GM21825 (cell line): ENCODE measurements around the gene SKIDA1.

ENCODE experiments used
- ATAC-seq: cut with Tn5 transposase; IDR thresholded peaks from one replicate; pipeline ENCODE4 v1.9.1; 2021; ENCODE audit warnings: mild to moderate bottlenecking, moderate library complexity; ENCODE audit not compliant: unreplicated experiment

SKIDA1 gene

DNA sequence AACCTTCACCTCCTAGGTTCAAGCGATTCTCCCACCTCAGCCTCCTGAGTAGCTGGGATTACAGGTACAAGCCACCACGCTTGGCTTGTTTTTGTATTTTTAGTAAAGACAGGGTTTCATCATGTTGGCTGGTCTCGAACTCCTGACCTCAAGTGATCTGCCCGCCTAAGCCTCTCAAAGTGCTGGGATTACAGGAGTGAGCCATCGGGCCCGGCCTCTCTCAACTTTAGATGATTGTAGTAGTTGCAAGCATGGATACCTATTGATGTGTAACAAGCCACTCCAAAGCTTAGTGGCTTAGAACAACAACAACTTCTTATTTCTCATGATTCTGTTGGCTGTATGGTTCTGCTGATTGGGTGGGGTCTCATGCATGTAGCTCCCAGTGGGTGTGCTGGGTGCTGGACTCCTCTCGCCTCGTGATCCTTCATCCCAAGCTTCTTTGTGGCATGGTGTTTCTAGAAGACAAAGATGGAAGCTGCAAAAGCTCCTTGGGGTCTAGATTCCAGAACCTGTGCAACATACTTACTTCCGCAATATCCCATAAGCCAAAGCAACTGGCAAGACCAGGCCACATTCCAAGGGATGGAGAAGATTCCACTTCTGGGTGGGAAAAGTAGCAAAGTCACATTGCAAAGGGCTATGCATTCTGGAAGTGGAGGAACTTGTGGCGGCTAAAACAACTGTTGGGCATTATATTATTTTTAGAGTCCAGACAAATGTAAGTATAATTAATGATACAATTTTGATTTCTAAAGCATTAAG lies 37.9 kb downstream of the SKIDA1 start:
- ATAC-seq: no peak

GRCh38 chr10:21482821-21483220 lies 42.7 kb downstream of the SKIDA1 start:
- ATAC-seq: no peak

- no peak for ATAC-seq
Observed at GRCh38 chr10:21481407-21481806, 44.1 kb downstream of the SKIDA1 start.

DNA sequence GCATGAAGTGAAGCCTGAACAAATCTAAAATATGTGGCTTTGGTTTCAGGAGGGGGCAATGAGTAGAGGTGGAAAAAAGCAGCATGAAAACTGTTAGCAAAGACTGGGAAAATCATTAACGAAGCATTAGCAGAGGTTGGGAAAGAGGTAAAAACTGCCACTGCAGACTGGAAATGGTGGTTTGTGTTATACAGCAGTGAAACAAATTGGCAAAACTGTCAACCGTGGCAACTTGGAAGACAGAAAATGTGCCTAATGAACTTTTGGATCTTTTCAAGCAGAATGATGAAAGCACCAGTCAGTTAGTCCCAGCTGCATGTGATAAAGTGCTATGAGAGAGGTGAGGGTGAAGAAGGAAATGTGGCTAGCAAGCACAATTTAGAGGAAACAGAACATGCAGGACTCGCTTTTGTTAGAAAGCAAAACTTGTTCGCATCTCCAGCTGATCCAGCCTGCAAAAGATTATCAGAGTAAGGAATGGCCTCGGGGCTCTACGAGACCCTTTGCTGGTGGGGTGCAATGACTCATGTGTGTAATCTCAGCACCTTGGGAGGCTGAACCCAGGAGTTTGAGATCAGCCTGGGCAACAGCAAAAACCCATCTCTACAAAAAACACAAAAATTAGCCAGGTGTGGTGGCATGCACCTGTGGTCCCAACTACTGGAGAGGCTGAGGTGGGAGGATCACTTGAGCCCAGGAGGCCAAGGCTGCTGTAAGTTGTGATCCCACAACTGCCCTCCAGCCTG lies 45.7 kb downstream of the SKIDA1 start:
- ATAC-seq: no peak

- ATAC-seq: no peak
Observed at GRCh38 chr10:21475393-21475792, 50.1 kb downstream of the SKIDA1 start.

DNA sequence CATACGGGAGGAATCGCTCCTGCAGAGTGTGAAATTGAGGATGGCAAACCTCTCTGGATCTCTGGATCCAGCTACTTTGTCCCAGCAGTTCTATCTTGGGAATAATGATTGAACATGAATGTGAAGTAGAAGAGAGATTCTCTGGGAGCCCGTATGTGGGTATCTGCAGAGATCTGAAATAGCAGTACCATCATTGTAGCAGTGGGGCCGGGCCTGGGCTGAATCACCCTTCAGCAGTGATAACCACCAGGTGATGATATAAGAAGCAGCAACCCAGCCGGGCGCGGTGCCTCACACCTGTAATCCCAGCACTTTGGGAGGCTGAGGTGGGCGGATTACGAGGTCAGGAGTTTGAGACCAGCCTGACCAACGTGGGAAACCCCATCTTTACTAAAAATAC lies 51.9 kb downstream of the SKIDA1 start:
- ATAC-seq: no peak

- no peak for ATAC-seq
Observed at GRCh38 chr10:21473135-21473534, 52.3 kb downstream of the SKIDA1 start.

DNA sequence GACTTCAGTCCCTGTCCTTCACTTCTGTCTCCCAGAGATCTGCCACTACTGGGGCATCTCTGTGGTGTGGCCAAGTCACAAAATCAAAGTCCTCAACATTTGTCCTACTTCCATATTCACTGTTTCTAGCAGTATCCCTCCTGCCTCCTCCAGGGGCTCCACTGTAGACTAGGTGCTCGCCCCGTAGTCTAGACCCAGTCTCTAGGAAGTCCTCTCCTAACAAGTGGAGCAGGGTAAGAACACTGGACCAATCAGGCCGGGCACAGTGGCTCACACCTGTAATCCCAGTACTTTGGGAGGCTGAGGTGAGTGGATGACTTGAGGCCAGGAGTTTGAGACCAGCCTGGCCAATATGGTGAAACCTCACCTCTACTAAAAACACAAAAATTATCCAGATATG lies 57.4 kb downstream of the SKIDA1 start:
- ATAC-seq: no peak

- no peak for ATAC-seq
Observed at GRCh38 chr10:21467633-21468032, 57.8 kb downstream of the SKIDA1 start.

GRCh38 chr10:21464134-21464533 lies 61.3 kb downstream of the SKIDA1 start:
- ATAC-seq: no peak
